ENCODE results near the gene TPSAB1. TPM values are rescaled to one million over a fixed set of nuclear protein-coding genes. Genes with fewer than 3 reads are reported as not detected.

The TPSAB1 gene
- total and polyA plus RNA-seq, 2 donors (not counting 3 experiments of a cell fraction or from before 2014, with no cell fraction given) = not detected

DNA sequence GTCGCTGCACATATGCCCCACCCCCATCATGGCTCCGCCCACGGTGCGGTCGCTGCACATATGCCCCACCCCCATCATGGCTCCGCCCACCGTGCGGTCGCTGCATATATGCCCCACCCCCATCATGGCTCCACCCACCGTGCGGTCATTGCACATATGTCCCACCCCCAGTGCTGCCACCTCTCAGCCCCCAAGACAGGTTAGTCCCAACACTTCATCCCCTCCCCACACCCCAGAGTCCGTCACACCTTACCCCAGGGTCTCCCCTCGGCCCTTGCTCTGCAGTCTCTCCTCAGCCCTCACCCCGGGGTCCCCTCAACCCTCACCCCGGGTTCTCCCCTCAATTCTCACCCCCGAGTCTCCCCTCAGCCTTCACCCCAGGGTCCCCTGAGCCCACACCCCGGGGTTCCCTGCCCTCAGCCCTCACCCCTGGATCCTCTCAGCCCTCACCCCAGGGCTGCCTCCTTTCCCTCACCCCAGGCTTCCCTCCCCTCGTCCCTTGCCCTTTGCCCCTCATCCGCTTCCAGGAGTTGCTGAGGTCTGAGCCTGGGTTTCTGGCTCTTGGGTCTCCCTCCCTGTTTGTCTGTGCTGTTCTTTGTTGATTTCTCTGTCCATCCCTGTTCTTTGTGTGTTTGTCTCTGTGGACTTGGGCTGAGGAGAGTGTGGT is 41.0 kb upstream of the TPSAB1 start:
- no peak overlapping the region for H2AFZ ChIP-seq (ENCODE audit: low read depth, low read length)
- CTCF ChIA-PET = no interaction called here
- no peaks in the 10 kb centered on the region for H3K27me3 ChIP-seq (ENCODE audit: control insufficient read depth in 2 of 2, insufficient read depth in 2 of 2, low read length in 2 of 2)
- intact Hi-C loops (cut with micrococcal nuclease) (no loop called here), dilution Hi-C loops (cut with MboI; ENCODE audit: extremely low pct_ligation_motif_present, low sequenced_read_pairs) (no loop called here)
- POLR2A ChIA-PET = no interaction called here
- FAIRE-seq (no peak), DNase-seq (ENCODE audit: low read depth, low spot score) (no peak)
- H3K9me3 ChIP-seq (replicated peaks; ENCODE audit: control insufficient read depth, insufficient read depth, low read length) = no peaks in the 10 kb centered on the region
- no peaks in the 10 kb centered on the region for H3K9me1 ChIP-seq (replicated peaks; ENCODE audit: control insufficient read depth, extremely low read depth, insufficient read depth, low read length)
- H3K4me1 ChIP-seq (ENCODE audit: control insufficient read depth, extremely low read depth, insufficient read depth, low read length) = no peaks in the 10 kb centered on the region
- TF ChIP-seq MAX (IDR thresholded peaks at IDR 0.05; ENCODE audit: insufficient read depth, insufficient read length) = no peak
- no peak for TF ChIP-seq MYC (IDR thresholded peaks at IDR 0.05; ENCODE audit: low read depth, low read length)
- no peak for TF ChIP-seq POLR2AphosphoS5 (IDR thresholded peaks at IDR 0.05; ENCODE audit: insufficient read depth, low read depth, low read length)
- no peak for TF ChIP-seq FOS (IDR thresholded peaks at IDR 0.05; ENCODE audit: borderline replicate concordance, insufficient read depth, low read length)
- no peak for TF ChIP-seq GATA2 (IDR thresholded peaks at IDR 0.05; ENCODE audit: insufficient read depth, insufficient read length, low read depth, low read length)
- H3K27ac ChIP-seq (ENCODE audit: insufficient read depth, low read depth, low read length) = no peak overlapping the region
- no peaks in the 10 kb centered on the region for H3K36me3 ChIP-seq (ENCODE audit: control insufficient read depth in 2 of 2, extremely low read depth in 1 of 2, insufficient read depth in 2 of 2, low read length in 2 of 2)
- no TSS peak for BruUV-seq (replicated peaks)
- H3K4me2 ChIP-seq (ENCODE audit: insufficient read depth, low read length) = no peak overlapping the region
- no peak overlapping the region for H3K9ac ChIP-seq (replicated peaks; ENCODE audit: extremely low read depth, insufficient read depth, low read length)
- no peaks in the 10 kb centered on the region for H3K79me2 ChIP-seq (ENCODE audit: control insufficient read depth, insufficient read depth, low read length)
- no peak overlapping the region for H3K4me3 ChIP-seq (replicated peaks in 1 of 3; ENCODE audit: insufficient read depth in 1 of 3, low read depth in 1 of 3, low read length in 3 of 3)
- H4K20me1 ChIP-seq (replicated peaks; ENCODE audit: control insufficient read depth, extremely low read depth, insufficient read depth, low read length) = no peaks in the 10 kb centered on the region

DNA sequence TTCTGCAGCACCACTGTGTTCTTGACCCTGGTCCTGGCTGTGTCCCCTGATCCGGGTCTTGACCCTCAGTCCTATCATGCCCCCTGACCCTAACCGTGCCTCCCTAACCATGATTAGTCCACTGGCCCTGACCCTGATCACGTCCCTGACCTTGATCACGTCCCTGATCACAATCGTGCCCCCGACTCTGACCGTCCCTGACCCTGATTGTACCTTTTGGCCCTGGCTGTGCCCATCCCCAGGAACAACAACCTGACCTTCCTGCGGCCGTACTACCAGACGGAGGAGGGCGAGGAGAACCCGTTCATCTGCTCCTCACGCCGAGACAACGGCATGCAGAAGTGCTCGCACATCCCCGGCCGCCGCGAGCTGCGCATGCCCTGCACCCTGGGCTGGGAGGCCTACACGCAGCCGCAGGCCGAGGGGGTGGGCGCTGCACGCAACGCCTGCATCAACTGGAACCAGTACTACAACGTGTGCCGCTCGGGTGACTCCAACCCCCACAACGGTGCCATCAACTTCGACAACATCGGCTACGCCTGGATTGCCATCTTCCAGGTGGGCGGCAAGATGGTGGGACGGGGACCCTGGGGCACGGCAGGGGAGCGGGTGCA is 40.4 kb upstream of the TPSAB1 start:
- no peak overlapping the region for H2AFZ ChIP-seq (ENCODE audit: low read depth, low read length)
- FAIRE-seq (no peak), DNase-seq (ENCODE audit: low read depth, low spot score) (no peak)
- no TSS peak for BruUV-seq (replicated peaks)
- H3K4me2 ChIP-seq (ENCODE audit: insufficient read depth, low read length) = no peak overlapping the region
- intact Hi-C loops (cut with micrococcal nuclease) = no loop called here
- ChIA-PET CTCF (no interaction called here), POLR2A (no interaction called here)
- no peak overlapping the region for H3K4me3 ChIP-seq (replicated peaks in 1 of 3; ENCODE audit: insufficient read depth in 1 of 3, low read depth in 1 of 3, low read length in 3 of 3)
- TF ChIP-seq MYC (IDR thresholded peaks at IDR 0.05; ENCODE audit: low read depth, low read length) (no peak), JUN (IDR thresholded peaks at IDR 0.05; ENCODE audit: borderline replicate concordance, insufficient read depth, insufficient read length, low read depth) (no peak), POLR2AphosphoS5 (IDR thresholded peaks at IDR 0.05; ENCODE audit: insufficient read depth, low read depth, low read length) (no peak), GATA2 (IDR thresholded peaks at IDR 0.05; ENCODE audit: insufficient read depth, insufficient read length, low read depth, low read length) (no peak), EZH2 (IDR thresholded peaks at IDR 0.05; ENCODE audit: borderline replicate concordance, low read depth, low read length, severe bottlenecking) (no peak), MAX (IDR thresholded peaks at IDR 0.05; ENCODE audit: insufficient read depth, insufficient read length) (no peak), FOS (IDR thresholded peaks at IDR 0.05; ENCODE audit: borderline replicate concordance, insufficient read depth, low read length) (no peak), CTCF (IDR thresholded peaks at IDR 0.05; ENCODE audit: extremely low read depth in 1 of 2, insufficient read depth in 1 of 2, low read depth in 1 of 2, low read length in 2 of 2) (no peak), POLR2A (IDR thresholded peaks at IDR 0.05; ENCODE audit: low read depth, low read length) (no peak)
- no peaks in the 10 kb centered on the region for H3K79me2 ChIP-seq (ENCODE audit: control insufficient read depth, insufficient read depth, low read length)
- H3K9me1 ChIP-seq (replicated peaks; ENCODE audit: control insufficient read depth, extremely low read depth, insufficient read depth, low read length) = no peaks in the 10 kb centered on the region
- H3K9ac ChIP-seq (replicated peaks; ENCODE audit: extremely low read depth, insufficient read depth, low read length) = no peak overlapping the region
- no peaks in the 10 kb centered on the region for H4K20me1 ChIP-seq (replicated peaks; ENCODE audit: control insufficient read depth, extremely low read depth, insufficient read depth, low read length)
- dilution Hi-C loops (cut with MboI; ENCODE audit: extremely low pct_ligation_motif_present, low sequenced_read_pairs) = no loop called here
- H3K36me3 ChIP-seq (ENCODE audit: control insufficient read depth in 2 of 2, extremely low read depth in 1 of 2, insufficient read depth in 2 of 2, low read length in 2 of 2) = no peaks in the 10 kb centered on the region
- H3K27me3 ChIP-seq (ENCODE audit: control insufficient read depth in 2 of 2, insufficient read depth in 2 of 2, low read length in 2 of 2) = no peaks in the 10 kb centered on the region
- H3K27ac ChIP-seq (ENCODE audit: insufficient read depth, low read depth, low read length) = no peak overlapping the region
- no peaks in the 10 kb centered on the region for H3K9me3 ChIP-seq (replicated peaks; ENCODE audit: control insufficient read depth, insufficient read depth, low read length)
- H3K4me1 ChIP-seq (ENCODE audit: control insufficient read depth, extremely low read depth, insufficient read depth, low read length) = no peaks in the 10 kb centered on the region
